ENCODE data around the gene FOXO3.

The FOXO3 gene

DNA sequence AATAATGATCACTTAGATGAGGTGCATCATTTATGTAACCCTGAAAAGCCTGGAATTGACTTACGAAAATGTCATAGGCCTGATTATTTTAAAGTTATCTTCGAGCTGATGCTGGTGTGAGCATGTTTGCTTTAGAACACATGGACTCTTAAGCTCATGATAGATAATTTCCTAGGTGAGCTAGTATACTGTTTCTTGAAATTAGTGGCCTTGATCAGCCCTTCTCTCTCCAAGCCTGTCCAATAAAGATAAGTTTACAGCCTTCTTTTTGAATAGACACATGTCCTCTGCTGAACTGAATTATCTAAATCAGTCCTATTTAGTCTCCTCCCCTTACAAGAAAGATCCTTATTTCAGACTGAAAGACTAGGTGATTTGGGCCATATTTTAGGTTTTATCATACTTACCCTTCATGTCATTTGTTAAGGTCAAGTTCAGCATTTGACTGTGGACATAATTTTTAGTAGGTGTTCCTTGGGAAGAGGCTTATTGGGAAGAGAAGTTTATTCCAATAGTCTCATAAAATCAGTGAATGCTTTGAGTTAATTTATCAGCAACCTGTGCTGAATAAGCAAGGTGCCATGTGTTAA, 15.3 kb downstream of the FOXO3 start:
- DNase-seq (ENCODE audit: low read depth), result no peak
- no peak overlapping the region for H3K4me3 ChIP-seq (ENCODE audit: low read depth, low read length)
- TF ChIP-seq POLR2A (IDR thresholded peaks at IDR 0.05; ENCODE audit: extremely low read depth, insufficient read length) (no peak), MYC (IDR thresholded peaks at IDR 0.05; ENCODE audit: low read depth, low read length) (no peak), CTCF (IDR thresholded peaks at IDR 0.05; ENCODE audit: low read depth, low read length) (no peak)
- TF ChIP-seq, protein P1, sequence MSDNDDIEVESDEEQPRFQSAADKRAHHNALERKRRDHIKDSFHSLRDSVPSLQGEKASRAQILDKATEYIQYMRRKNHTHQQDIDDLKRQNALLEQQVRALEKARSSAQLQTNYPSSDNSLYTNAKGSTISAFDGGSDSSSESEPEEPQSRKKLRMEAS (IDR thresholded peaks at IDR 0.05; ENCODE audit: low read depth, low read length), result no peak

DNA sequence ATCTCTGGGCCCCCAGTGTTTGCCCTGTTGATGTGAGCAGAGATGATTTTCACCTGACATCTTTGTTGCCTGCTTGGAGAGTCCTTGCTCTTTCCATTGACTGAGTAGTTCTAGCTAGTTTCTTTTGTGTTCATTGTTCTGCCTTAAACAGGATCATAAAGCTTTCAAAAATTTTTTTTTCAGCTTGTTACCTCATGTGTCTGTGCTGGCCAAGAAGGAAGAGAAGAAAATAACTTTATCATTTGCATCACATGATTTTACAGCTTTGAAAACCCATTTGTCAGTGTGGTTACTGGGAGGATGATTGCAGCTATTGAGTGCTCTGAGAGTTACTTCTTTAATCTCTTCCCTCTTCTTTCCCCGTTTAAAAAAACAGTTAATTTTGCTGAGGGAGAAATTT, 16.0 kb downstream of the FOXO3 start:
- no peak for TF ChIP-seq MYC (IDR thresholded peaks at IDR 0.05; ENCODE audit: low read depth, low read length)
- TF ChIP-seq, protein P1 (IDR thresholded peaks at IDR 0.05; ENCODE audit: low read depth, low read length), result no peak
- H3K4me3 ChIP-seq (ENCODE audit: low read depth, low read length), result no peak overlapping the region
- no peak for DNase-seq (ENCODE audit: low read depth)

- DNase-seq (ENCODE audit: low read depth), result no peak
- no peak overlapping the region for H3K4me3 ChIP-seq (ENCODE audit: low read depth, low read length)
- TF ChIP-seq POLR2A (IDR thresholded peaks at IDR 0.05; ENCODE audit: extremely low read depth, insufficient read length), result no peak
- no peak for TF ChIP-seq MYC (IDR thresholded peaks at IDR 0.05; ENCODE audit: low read depth, low read length)
- TF ChIP-seq, protein P1 (IDR thresholded peaks at IDR 0.05; ENCODE audit: low read depth, low read length), result no peak
- no peak for TF ChIP-seq CTCF (IDR thresholded peaks at IDR 0.05; ENCODE audit: low read depth, low read length)
Observed at GRCh38 chr6:108578166-108578565, 17.4 kb downstream of the FOXO3 start.

DNA sequence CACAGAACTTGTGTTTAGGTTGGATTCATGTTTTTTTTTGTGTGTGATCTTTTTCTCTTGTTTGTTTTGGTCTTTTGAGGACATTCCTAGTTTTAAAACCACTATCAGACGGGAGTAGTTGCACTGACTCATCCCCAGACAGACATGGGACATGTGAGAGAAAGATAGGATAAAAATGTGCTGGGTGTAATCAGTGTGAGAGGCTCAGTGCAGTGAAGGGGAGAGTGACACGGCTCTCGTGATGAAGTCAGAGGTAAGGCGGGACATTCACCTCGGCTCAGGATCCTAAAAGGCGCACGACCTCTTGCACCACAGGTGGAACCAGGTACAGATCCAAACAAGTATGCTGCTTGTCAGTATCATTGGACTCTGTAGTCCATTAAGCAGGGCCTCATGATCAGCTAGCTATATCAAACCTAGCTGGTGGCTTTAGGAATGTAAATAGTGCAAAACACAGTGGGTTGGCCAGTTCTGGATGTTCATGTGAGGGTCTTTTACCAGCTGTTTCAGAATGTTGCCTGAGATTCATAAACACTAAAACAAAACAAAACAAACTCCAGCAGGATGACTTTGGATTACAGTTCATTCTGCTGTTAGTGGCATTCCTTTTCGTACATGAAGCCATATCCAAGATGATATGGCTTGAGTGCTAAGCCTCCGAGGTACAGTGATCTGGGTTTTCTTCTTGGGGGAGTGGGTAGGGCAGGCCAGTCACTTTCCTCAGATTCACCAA, 18.0 kb downstream of the FOXO3 start:
- H3K4me3 ChIP-seq (ENCODE audit: low read depth, low read length), result no peak overlapping the region
- DNase-seq (ENCODE audit: low read depth), result no peak
- TF ChIP-seq, protein P1 (IDR thresholded peaks at IDR 0.05; ENCODE audit: low read depth, low read length), result no peak
- no peak for TF ChIP-seq POLR2A (IDR thresholded peaks at IDR 0.05; ENCODE audit: extremely low read depth, insufficient read length)
- TF ChIP-seq CTCF (IDR thresholded peaks at IDR 0.05; ENCODE audit: low read depth, low read length), result no peak
- no peak for TF ChIP-seq MYC (IDR thresholded peaks at IDR 0.05; ENCODE audit: low read depth, low read length)

DNA sequence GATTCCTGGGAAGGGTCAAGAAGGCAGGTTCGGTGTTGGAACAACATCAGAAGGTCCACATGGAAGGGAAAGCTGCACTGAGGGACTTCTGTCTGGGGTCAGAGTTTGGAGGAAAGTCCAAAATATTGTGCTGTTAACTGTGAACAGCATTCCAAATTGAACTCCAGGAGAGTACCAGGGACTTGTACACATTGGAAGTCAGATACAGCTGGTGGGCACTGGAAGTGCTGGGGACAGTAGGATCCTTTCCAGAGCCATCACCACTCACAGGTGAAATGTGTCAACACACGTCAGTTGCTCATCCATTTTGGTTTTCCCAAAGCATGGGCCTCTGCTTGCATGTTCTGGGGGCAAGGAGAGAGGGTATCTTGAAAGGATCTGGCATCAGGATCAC, 18.6 kb downstream of the FOXO3 start:
- H3K4me3 ChIP-seq (ENCODE audit: low read depth, low read length), result no peak overlapping the region
- no peak for DNase-seq (ENCODE audit: low read depth)
- TF ChIP-seq MYC (IDR thresholded peaks at IDR 0.05; ENCODE audit: low read depth, low read length), result no peak
- TF ChIP-seq, protein P1 (IDR thresholded peaks at IDR 0.05; ENCODE audit: low read depth, low read length), result no peak
- no peak for TF ChIP-seq POLR2A (IDR thresholded peaks at IDR 0.05; ENCODE audit: extremely low read depth, insufficient read length)
- TF ChIP-seq CTCF (IDR thresholded peaks at IDR 0.05; ENCODE audit: low read depth, low read length), result no peak

DNA sequence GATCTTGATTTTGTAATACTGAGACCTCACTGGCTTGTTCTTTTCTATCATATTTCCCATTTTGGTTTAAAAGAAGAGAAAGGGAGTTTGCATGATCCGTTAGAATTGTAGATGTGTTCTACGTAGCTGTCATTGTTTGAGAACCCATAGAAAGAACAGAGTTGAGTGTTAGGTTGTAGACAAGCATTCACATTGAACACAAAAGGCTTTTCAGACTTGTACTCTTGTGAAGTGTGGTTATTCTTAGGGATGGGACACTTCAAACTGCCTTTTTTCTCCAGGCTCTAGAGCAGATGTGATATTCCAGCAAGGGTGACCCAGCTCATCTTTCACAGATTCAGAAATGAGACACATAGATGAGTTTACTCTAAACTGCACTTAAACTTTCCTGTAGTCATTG, 19.9 kb downstream of the FOXO3 start:
- H3K4me3 ChIP-seq (ENCODE audit: low read depth, low read length), result no peak overlapping the region
- DNase-seq (ENCODE audit: low read depth), result no peak
- TF ChIP-seq MYC (IDR thresholded peaks at IDR 0.05; ENCODE audit: low read depth, low read length) (no peak), CTCF (IDR thresholded peaks at IDR 0.05; ENCODE audit: low read depth, low read length) (no peak), POLR2A (IDR thresholded peaks at IDR 0.05; ENCODE audit: extremely low read depth, insufficient read length) (no peak)
- TF ChIP-seq, protein P1 (IDR thresholded peaks at IDR 0.05; ENCODE audit: low read depth, low read length), result no peak

Data from NB4 (cell line).